ENCODE measurements around the gene KIRREL3.

GRCh38 chr11:126601550-126602215 is 398.9 kb downstream of the KIRREL3 start:
- TF ChIP-seq CTCF (IDR thresholded peaks at IDR 0.05) (no peak), POLR2A (IDR thresholded peaks at IDR 0.05) (no peak)

All from testis (tissue), 2 donors.